Stimulated activated CD8-positive, alpha-beta memory T cell treated with anti-CD3 and anti-CD28 coated beads, Interleukin-7, amount 100 ng/mL, for 4 hours (primary cell): ENCODE data around the gene HSCB.
"Not testable (repeated sequence)": the region's sequence is repeated elsewhere in the genome, so short reads cannot be mapped to it uniquely, and the experiment has no call there.

Source experiments
- DNase-seq, 2 donors: peaks; one replicate each; pipeline ENCODE4 v3.0.0-alpha.2; 2020; ENCODE audit warnings: low read depth in 2 of 2

Gene HSCB, protein sequence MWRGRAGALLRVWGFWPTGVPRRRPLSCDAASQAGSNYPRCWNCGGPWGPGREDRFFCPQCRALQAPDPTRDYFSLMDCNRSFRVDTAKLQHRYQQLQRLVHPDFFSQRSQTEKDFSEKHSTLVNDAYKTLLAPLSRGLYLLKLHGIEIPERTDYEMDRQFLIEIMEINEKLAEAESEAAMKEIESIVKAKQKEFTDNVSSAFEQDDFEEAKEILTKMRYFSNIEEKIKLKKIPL

DNA sequence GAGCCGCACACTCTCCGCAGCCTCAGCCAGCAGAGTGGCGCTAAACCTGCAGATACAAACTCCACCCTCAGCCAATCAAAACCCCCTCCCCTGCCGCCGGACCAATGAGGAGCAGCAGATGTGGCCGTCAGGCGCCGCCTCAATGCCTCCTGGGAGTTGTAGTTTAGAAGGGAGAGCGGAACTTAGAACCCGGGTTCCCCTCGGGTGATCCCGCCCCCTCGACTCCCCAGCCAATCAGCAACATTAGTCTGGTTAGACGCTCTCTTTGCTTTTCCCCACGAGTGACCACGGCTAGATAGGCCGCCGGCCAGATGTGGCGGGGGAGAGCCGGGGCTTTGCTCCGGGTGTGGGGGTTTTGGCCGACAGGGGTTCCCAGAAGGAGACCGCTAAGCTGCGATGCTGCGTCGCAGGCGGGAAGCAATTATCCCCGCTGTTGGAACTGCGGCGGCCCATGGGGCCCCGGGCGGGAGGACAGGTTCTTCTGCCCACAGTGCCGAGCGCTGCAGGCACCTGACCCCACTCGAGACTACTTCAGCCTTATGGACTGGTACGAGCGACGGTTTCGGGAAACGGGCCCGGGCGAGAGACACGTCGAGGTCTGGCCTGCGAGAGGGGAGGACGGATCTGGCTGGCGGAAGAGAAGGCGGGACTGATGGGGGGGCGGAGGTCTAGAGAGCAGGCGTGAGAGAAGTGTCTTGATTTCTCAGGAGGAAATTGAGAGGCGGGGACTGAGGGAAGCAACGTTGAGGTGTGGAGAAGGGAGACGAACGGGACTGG, at the start of gene HSCB, which contains the start of gene CHEK2:
TSS of gene HSCB (plus strand) at position 255 of the 777 bp plus-strand sequence. CDS start at position 312, 57 bp downstream.
TSS of gene CHEK2 (minus strand) at position 36 of the 777 bp plus-strand sequence. CDS start 7,099 bp downstream, outside the sequence.
- DNase-seq: peak; percentile 98

DNA sequence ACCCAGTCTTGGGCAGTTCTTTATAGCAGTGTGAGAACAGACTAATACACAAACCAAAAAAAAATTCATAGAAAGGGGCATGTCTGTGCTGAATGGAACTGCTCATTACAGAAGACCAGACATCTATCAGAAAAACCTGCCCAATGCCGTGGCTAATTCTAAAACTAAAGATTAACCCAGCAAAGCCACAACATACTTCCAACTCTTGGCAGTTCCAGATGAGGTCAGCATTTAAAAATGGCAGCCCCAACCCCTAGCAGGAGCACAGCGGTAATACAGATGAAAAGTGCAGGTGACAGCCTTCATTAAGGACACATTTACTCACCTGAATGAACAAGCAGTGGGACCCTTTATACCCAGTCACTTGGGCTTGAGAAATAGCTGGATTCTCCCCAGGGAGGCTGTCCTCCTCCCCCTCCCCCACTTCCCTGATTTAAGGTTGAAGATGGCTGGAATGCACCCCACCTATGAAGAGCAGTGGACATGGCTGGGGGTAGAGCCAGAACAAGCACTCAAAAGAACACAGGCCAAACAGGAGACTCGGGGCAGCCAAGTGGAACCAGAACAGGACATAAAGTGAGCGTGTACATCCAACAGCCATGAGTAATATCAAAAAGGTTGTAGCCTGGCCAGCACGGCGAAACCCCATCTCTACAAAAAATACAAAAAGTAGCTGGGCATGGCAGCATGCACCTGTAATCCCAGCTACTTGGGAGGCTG, 48.6 kb upstream of the HSCB start:
- not testable (repeated sequence) for DNase-seq

DNA sequence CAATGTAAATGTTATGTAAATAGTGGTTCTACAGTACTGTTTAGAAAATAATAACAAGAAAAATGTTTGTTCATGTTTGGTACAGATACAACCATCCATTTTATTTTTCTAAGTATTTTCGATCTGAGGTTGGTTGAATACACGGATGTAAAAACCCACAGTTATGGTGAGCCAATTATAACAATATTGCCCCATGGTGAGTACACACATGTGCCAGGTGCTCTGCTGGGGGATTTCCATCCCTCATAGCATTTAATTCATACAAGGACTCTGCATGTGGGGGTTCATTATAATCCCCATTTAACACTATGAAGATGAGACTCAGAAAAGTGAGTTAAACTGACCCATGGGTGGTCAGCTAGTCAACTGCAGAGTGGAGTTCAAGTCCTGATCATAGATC, 38.9 kb upstream of the HSCB start:
- no peak for DNase-seq

DNA sequence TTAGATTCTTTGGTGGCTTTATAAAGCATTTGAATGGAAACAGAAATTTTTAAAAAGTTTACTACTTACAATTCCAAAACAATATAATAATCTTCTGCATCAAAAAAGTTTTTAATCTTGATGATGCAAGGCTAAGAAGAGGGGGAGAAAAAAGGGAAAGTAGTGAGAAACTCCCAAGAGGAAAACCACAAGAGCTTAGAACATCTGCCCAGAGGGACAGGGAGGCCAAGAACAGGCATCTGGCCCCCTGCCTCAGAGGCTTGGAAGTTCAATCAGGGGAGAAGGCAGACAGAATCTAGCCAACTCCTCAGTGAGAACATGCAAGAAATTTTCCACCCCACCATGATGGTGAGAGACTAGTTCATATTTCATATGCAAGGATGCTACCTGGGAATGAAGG, 38.4 kb upstream of the HSCB start:
- no peak for DNase-seq

DNA sequence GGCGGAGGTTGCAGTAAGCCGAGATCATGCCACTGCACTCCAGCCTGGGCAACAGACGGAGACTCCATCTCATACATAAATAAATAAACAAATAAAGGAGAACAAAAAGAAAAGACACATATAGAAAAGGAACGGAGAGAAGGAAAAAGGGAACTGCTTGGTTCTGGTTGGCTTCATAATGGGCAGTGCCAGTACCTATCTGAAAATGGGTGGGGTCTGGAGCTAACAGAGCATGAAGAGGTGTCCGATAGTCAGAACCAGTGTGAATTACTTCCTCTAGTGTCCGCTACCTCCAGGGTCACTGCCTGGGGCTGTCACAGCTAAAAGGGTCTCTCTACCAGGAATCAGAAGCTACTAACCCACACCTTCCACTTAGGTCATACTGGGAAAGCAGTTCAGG, 35.0 kb upstream of the HSCB start:
- no peak for DNase-seq

DNA sequence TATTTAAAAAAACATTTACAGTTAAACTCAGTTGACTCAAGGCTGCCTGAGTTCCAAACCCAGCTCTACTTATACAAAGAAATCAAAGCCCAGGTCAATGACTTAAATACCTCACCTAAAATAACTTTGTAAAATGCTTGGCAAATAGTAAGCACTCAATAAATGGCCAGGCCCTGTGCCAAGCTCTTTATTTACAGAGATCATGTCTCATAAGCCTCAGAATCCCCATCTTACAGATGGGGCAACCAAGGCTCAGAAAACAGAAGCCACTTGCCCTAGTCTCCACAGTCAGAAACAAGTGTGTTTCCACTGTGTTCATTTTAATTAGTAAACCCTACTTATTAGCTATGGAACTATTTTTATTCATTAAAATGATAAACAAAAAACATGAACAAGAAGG, 31.7 kb upstream of the HSCB start:
- no peak for DNase-seq

DNA sequence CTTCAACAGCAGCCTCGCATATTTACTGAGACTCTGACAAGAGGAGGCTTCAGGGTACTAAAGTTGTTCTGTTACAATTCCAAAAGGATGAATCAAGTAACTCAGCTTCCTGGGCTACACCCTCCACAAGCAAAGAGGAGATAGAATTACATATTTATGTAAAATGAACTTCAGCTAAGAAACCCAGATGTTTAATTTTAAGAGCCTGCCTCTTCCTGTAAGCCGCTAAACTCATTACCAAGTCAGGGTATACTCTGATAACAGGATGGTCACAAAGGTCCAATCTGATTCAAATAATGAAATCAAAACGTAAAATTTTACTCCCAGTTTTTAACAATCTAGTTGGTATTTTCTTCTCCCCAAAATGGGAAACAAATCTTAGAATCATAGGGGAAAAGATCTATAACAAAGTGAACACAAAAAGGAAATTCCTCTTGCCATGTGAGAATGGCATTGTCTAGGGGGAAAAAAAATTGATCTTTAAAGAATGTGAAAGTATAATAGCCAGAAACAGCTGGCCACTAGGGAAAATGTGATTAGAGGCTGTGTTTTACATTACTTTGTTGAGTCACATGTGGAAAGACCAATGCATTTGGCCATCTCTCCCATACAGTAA, 31.2 kb upstream of the HSCB start:
- no peak for DNase-seq

DNA sequence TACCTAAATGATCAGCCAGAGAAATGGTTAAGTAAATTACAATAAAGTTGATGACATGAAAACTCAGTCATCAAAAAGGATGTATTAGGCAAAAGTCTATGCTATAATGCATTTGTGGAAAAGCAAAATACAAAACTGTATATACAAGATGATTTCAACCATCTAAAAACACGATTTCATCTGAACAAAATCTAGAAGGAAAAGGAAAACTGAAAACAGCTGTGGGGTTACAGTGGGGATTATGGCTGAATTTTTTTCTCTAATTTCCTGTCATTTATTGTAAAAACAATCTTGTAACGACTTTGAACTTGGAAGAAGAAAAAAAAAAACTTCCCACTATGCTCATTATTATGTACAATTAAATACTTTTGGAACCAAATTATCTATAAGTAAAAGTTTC, 30.5 kb upstream of the HSCB start:
- DNase-seq: no peak

DNA sequence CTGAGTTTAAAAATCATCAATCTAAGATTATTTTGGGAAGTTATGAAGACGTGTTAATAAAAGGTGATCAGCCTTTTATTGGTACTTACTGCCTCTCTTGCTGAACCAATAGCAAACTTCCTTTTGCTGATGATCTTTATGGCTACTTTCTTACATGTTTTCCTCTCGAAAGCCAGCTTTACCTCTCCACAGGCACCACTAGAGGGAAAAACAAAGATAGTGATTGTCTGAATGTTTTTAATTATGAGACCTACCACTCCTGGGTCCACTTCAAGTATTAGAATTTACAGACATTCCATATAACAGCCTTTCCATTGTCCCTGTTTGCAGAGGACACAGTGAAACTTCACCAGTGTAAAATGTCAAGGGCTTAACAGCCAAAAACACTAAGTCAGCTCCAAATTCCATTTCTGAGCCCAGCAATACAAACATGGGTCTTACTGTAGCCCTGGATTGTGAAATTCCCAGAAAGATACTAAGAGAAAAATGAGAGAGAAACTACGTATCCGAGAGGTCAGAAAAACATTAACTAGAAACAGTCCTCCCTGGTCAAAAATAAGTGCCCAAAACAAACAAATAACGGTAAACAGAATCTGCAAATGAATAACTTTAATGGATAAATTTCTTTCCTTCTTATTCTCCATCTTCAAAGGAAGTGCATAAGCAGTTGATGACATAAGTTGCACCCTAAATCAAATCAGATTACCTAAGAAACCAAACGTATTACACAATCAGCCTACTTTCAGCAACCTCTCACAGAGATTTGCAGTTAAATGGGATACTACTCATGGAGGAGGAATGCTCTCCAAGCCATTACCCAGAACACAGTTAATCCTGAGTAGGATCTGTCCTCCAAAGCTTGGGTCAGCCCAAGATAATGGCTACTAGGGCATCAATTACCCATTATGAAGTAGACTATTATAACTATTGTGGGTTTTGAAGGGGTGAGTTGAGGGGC, 29.7 kb upstream of the HSCB start:
- DNase-seq: no peak

DNA sequence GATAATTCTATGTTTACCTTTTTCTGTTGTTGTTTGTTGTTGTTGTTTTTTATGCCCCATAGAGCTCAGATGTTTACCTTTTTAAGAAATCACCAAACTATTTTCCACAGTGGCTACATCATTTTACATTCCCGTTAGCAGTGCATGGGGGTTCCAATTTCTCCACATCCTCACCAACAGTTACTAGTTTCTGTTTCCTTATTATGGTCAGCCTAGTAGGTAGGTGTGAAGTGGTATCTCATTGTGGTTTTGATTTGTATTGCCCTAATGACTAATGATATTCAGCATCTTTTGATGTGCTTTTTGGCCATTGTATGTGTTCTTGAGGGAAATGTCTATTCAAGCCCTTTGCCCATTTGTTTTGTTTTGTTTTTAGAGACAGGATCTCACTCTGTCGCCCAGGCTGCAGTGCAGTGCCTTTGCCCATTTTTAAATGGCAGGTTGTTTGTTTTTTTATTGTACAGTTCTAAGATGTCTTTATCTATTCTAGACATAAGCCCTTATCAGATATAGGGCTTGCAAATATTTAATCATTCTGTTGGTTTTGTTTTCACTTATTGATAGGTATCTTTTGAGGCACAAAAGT, 27.7 kb upstream of the HSCB start:
- DNase-seq: no peak

DNA sequence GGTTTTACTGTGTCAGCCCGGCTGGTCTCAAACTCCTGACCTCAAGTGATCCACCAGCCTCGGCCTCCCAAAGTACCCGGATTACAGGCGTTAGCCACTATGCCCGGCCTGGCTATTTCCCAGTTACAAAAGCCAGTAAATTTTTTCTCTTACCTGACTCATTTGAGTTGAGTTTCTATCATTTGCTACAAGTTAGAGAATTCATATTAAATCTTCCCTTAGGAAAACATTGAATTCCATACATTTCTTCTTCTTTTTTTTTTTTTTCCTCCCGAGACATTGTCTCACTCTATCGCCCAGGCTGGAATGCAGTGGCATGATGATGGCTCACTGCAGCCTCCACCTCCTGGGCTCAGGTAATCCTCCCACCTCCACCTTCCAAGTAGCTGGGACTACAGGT, 26.2 kb upstream of the HSCB start:
- DNase-seq: no peak

DNA sequence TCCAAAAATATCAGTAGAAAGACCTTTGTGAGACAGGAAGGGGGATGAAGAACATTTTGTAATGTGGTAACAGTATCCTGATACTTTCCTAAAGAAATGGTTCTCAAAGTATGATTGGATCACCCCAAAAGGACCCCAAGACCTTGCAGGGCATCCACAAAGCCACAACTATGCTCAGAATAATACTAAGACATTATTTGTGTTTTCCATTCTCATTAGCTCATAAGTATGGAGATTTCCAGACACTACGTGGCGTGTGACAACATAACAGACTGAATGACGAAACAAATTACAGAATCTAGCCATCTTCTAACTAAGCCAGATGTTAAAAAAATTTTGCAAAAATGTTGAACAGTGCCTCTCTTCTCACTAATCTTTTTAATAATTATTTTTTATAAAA, 25.2 kb upstream of the HSCB start:
- DNase-seq: no peak

DNA sequence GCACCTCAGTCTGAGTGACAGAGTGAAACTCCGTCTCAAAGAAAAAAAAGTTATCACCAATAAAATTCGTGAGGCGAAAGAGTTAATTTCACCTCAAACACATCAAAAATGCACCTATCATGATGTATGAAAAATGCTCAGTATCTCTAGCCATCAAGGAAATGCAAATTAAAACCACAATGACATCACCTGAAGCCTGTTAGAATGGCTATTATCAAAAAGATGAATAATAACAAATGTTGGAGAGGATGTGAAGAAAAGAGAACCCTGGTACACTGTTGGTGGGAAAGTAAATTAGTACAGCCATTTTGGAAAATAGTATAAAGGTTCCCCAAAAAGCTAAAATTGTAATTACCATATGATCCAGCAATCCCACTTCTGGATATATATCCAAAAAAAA, 23.8 kb upstream of the HSCB start:
- no peak for DNase-seq

DNA sequence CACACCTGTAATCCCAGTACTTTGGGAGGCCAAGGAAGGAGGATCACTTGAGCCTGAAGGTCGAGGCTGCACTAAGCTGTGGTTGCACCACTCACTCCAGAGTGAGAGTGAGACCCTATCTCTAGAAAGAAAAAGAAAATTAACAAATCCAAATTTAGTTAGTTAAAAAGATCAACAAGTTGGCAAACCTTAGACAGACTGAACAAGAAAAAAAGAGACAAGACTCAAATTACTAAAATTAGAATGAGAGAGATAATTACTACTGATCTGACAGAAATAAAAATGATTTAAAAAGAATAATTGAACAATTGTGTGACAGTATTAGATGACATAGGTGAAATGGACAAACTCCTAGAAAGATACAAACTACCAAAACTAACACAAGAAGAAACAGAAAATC, 13.8 kb upstream of the HSCB start:
- DNase-seq: no peak

DNA sequence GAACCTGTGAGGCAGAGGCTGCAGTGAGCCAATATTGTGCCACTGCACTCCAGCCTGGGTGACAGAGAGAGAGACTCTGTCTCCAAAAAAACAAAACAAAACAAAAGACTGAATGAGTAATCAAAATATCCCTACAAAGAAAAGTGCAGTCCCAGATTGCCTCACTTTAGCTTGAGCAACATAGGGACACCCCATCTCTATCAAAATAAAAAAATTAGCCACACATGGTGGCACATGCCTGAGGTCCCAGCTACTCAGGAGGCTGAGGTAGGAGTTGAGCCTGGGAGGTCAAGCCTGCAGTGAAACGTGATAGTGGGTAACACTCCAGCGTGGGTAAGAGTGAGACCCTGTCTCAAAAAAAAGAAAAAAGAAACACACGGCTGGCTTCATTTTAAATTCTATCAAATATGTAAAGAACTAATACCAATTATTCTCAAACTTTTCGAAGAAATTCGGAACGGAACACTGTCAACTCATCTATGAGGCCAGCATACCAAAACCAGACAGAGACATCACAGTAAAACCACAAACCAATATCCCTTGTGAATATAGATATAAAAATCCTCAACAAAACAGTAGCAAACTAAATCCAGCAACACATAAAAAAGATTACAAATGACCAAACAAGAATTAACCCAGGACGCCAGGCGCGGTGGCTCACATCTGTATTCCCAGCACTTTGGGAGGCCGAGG, 13.1 kb upstream of the HSCB start:
- DNase-seq: no peak

DNA sequence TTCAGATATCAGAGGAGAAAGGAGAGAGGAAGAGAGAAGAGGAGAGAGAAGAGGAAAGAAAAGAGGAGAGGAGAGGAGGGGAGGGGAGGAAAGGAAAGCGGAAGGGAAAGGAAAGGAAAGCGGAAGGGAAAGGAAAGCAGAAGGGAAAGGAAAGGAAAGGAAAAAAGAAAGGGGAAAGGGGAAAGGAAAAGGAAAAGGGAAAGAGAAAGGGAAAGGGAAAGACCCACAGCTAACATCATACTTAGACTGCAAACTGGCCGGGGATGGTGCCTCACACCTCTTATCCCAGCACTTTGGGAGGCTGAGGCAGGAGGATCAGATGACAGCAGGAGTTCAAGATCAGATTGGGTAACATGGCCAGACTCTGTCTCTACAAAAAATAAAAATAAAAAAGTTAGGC, 11.7 kb upstream of the HSCB start:
- DNase-seq: no peak

DNA sequence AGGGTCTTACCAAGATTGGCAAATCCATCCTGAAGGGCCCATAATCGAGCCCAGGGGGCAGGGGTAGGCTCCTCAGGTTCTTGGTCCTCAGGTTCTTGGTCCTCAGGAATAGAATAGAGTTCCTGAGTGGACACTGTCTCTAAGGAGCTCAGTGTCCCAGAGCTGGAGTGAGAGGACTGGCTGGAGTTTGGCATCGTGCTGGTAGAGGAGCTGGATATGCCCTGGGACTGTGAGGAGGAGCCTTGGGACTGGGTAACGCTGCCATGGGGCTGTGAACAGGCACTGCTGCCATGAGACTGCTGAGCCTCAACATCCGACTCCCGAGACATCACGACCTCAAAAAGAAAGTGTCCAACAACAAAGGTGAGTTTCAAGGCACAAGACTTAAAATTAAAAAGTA, 7.4 kb upstream of the HSCB start:
- no peak for DNase-seq

DNA sequence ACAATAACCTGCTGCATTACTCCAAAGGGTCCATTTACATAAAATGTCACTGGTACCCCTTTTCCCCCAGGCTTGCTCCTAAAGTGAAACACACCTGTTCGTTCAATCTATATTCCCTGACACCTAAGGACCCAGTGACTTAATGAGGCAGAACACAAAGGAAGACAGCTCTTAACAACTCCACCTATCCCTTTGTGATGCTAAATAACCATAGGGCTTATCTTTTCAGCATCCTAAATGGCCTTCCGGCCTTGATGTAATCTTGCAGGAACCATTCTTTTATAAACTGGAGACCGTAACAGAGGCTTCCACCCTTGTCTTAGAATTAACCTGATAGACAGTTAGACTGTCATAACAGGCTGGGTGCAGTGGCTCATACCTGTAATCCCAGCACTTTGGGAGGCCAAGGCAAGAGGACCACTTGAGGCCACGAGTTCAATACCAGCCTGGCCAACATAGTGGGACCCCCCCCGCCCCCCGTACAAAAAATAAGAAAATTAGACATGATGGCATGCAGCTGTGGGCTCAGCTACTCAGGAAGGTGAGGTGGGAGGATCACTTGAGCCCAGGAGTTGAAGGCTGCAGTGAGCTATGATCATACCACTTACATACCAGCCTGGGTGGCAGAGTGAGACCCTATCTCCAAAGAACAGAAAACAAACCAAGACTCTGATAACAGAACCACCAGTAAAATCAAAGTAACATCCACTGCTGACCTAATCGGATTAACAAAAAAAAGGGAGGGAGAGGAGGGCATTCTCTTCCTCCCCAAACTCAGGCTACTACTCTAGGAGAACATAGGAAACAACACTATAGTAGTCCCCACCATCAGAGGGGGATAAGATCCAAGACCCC, 5.3 kb upstream of the HSCB start:
- no peak for DNase-seq

DNA sequence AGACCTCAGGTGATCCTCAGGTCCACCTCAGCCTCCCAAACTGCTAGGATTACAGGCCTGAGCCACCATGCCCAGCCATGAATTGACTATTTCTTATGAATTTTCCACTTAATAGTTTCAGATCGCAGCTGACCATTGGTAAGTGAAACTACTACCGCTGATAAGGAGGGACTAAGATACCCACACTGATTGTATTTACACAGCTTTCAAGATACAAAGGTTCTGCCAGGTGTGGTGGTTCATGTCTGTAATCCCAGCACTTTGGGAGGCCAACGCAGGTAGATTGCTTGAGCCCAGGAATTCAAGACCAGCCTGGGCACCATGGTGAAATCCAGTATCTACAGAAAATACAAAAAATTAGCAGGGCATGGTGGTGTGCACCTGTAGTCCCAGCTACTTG, 4.1 kb upstream of the HSCB start:
- DNase-seq: no peak
